SK-N-SH treated with all-trans-retinoic acid at 6 μM for 48 hours (cell line): ENCODE results near the gene MICALL2.

ENCODE experiments used
- CSDC2 ChIP-seq: fragments of 250-450 bp; sonication (Bioruptor Pico); IDR thresholded peaks from 2 replicates; pipeline ENCODE4 v1.5.0; 2020; ENCODE audit warnings: mild to moderate bottlenecking, moderate library complexity
- TF ChIP-seq, protein P1 (sequence below): fragments of 250-450 bp; sonication (Bioruptor Pico); IDR thresholded peaks from 2 replicates; pipeline ENCODE4 v1.5.1; 2020; ENCODE audit warnings: low read depth, mild to moderate bottlenecking, moderate library complexity
- TF ChIP-seq, protein P2 (sequence below): fragments of 250-450 bp; sonication (Bioruptor Pico); IDR thresholded peaks from 2 replicates; pipeline ENCODE4 v1.5.1; 2021; ENCODE audit warnings: mild to moderate bottlenecking, moderate library complexity

DNA sequence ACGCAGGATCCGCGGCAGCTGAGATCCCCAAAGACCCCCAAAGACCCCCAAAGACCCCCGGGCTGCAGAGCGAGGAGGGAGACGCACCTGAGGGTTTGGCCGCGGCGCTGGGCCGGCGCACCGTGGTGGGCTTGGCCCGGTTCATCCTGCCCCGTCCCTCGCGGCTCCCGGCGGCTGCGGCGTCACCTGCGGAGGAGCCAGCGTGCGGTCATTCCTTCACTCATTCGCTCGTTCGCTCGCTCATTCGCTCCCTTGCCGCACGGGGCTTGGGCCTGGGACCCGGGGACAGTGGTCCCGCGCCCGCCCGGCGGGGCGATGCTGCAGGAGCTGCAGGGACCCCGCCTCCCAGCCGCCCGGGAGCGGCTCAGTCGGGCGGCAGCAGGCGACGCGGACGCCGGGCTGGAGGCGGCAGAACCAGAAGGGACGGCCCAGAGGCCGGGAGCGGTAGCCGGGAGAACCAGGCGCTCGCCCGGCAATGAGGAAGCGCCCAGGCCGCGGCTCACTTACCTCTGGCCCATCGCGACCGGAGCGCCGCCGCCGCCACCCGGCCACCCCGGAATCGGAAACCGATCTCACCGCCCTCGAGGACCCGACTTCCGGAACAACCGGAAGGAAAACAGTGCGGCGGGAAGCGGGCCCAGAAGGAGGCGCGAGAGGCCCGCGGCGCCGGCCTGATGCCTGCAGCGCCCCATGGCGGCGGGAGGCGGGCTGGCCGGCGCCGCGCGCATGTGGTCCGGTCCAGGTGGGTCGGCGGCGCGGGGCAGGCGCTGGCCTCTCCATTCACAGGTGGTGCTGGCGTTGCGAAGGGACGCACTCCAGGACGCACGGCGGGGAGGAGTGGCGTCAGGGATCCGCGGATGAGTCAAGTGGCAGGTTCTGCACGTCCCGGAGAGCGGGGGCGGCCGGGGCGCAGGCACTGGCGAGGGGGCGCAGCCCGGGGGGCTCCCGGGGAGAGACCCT lies 44.8 kb upstream of the MICALL2 start, which contains the start of gene INTS1:
- TF ChIP-seq, protein P1, sequence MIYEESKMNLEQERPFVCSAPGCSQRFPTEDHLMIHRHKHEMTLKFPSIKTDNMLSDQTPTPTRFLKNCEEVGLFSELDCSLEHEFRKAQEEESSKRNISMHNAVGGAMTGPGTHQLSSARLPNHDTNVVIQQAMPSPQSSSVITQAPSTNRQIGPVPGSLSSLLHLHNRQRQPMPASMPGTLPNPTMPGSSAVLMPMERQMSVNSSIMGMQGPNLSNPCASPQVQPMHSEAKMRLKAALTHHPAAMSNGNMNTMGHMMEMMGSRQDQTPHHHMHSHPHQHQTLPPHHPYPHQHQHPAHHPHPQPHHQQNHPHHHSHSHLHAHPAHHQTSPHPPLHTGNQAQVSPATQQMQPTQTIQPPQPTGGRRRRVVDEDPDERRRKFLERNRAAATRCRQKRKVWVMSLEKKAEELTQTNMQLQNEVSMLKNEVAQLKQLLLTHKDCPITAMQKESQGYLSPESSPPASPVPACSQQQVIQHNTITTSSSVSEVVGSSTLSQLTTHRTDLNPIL = no peak
- TF ChIP-seq, protein P2, sequence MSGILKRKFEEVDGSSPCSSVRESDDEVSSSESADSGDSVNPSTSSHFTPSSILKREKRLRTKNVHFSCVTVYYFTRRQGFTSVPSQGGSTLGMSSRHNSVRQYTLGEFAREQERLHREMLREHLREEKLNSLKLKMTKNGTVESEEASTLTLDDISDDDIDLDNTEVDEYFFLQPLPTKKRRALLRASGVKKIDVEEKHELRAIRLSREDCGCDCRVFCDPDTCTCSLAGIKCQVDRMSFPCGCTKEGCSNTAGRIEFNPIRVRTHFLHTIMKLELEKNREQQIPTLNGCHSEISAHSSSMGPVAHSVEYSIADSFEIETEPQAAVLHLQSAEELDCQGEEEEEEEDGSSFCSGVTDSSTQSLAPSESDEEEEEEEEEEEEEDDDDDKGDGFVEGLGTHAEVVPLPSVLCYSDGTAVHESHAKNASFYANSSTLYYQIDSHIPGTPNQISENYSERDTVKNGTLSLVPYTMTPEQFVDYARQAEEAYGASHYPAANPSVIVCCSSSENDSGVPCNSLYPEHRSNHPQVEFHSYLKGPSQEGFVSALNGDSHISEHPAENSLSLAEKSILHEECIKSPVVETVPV (CRISPR knock-in tag) = no peak
- TF ChIP-seq CSDC2 (CRISPR knock-in tag) = no peak
